Mesendoderm (in vitro differentiated cells): Measurements from ENCODE around the gene IL23R.
"Not testable (repeated sequence)": the region's sequence is repeated elsewhere in the genome, so short reads cannot be mapped to it uniquely, and the experiment has no call there.

Source experiments
- DNase-seq: peaks from one replicate; pipeline ENCODE4 v3.0.0; 2013
- H2AK5ac ChIP-seq: 2 replicates; pipeline ENCODE4 v1.6.1; 2013; ENCODE audit warnings: low read length, inconsistent platforms
- H2BK120ac ChIP-seq: 2 replicates; pipeline ENCODE4 v1.6.1; 2013; ENCODE audit warnings: low read depth, mild to moderate bottlenecking, low read length, moderate library complexity, mixed read lengths
- H2BK15ac ChIP-seq: replicated peaks from 2 replicates; pipeline ENCODE4 v1.6.1; 2013; ENCODE audit warnings: low read depth, mild to moderate bottlenecking, moderate library complexity
- H2BK5ac ChIP-seq: 2 replicates; pipeline ENCODE4 v1.6.1; 2013; ENCODE audit warnings: low read length, inconsistent platforms
- H3K18ac ChIP-seq: 2 replicates; pipeline ENCODE4 v1.6.1; 2013; ENCODE audit warnings: mild to moderate bottlenecking, low read length, mixed read lengths
- H3K23ac ChIP-seq: one replicate; pipeline ENCODE4 v1.6.1; 2013; ENCODE audit warnings: low read length
- H3K27ac ChIP-seq: 2 replicates; pipeline ENCODE4 v1.5.1; 2013; ENCODE audit warnings: low read depth, mild to moderate bottlenecking, inconsistent platforms, low read length, moderate library complexity
- H3K27me3 ChIP-seq: 2 replicates; pipeline ENCODE4 v1.6.1; 2013; ENCODE audit warnings: low read length, control low read depth, mild to moderate bottlenecking, inconsistent platforms; ENCODE audit not compliant: insufficient read depth, poor library complexity
- H3K36me3 ChIP-seq: 2 replicates; pipeline ENCODE4 v1.6.1; 2013; ENCODE audit warnings: low read length, inconsistent platforms; ENCODE audit not compliant: control insufficient read depth, insufficient read depth
- H3K4ac ChIP-seq: one replicate; pipeline ENCODE4 v1.6.1; 2013; ENCODE audit warnings: low read depth, mild to moderate bottlenecking, low read length, moderate library complexity
- H3K4me1 ChIP-seq: 2 replicates; pipeline ENCODE4 v1.6.1; 2013; ENCODE audit warnings: low read depth, low read length, inconsistent platforms; ENCODE audit not compliant: control insufficient read depth
- H3K4me2 ChIP-seq: 2 replicates; pipeline ENCODE4 v1.6.1; 2013; ENCODE audit warnings: low read length
- H3K4me3 ChIP-seq: 2 replicates; pipeline ENCODE4 v1.5.1; 2013; ENCODE audit warnings: mild to moderate bottlenecking, low read length
- H3K56ac ChIP-seq: one replicate; pipeline ENCODE4 v1.6.1; 2013; ENCODE audit warnings: low read length
- H3K79me1 ChIP-seq: 2 replicates; pipeline ENCODE4 v1.6.1; 2013; ENCODE audit warnings: low read length, inconsistent platforms
- H3K79me2 ChIP-seq: 2 replicates; pipeline ENCODE4 v1.6.1; 2013; ENCODE audit warnings: mild to moderate bottlenecking, low read length; ENCODE audit not compliant: control insufficient read depth, insufficient read depth
- H3K9ac ChIP-seq: 2 replicates; pipeline ENCODE4 v1.6.1; 2013; ENCODE audit warnings: low read length, inconsistent platforms
- H4K5ac ChIP-seq: one replicate; pipeline ENCODE4 v1.6.1; 2013; ENCODE audit warnings: low read length
- H4K8ac ChIP-seq: one replicate; pipeline ENCODE4 v1.6.1; 2013; ENCODE audit warnings: low read depth, mild to moderate bottlenecking, control low read depth, low read length, moderate library complexity
- WGBS: extraction: QIAGEN DNeasy Blood & Tissue Kit; methylation state at CpG from one replicate; pipeline ENCODE4 v1.1.7; 2013; ENCODE audit warnings: low lambda C conversion rate, missing lambda C conversion rate; ENCODE audit not compliant: insufficient coverage; ENCODE audit errors: extremely low coverage; 5-methylcytosine and 5-hydroxymethylcytosine counted together

Gene IL23R

DNA sequence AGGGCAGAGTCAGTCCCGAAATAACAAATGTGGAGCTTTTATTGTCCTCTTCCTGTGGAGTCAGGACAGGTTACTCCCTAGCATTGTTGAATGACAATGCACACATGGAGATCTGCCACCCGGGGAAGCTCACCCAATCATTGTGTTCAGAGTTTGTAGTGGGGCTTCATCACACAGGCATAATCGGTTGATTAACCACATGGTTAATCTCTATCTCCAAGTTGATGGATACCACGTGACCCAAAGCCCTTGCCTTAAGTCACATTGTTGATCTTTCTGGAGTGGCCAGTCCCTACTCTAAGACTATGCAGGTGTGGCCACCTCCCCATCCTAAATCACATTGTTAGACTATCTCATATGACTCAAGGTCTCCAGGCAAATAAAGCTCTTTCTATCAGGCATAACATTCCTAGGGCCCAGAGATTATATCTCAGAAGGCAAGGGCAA lies 28.9 kb upstream of the IL23R start:
- Histone ChIP-seq H3K36me3 (no peaks in the 10 kb centered on the region), H3K4me3 (no peak overlapping the region), H2AK5ac (no peak overlapping the region), H3K79me1 (no peaks in the 10 kb centered on the region), H4K5ac (no peak overlapping the region), H3K4me1 (no peaks in the 10 kb centered on the region), H3K18ac (no peak overlapping the region), H3K27ac (no peak overlapping the region), H2BK5ac (no peak overlapping the region), H3K4ac (no peak overlapping the region), H4K8ac (no peak overlapping the region), H3K4me2 (no peak overlapping the region), H3K79me2 (no peaks in the 10 kb centered on the region), H3K9ac (no peak overlapping the region), H3K23ac (no peak overlapping the region), H2BK15ac (no peak overlapping the region), H3K27me3 (no peaks in the 10 kb centered on the region), H2BK120ac (no peak overlapping the region), H3K56ac (no peak overlapping the region)
- no CpG with 5 or more reads among the region's 4 CpGs for WGBS
- no peak for DNase-seq

DNA sequence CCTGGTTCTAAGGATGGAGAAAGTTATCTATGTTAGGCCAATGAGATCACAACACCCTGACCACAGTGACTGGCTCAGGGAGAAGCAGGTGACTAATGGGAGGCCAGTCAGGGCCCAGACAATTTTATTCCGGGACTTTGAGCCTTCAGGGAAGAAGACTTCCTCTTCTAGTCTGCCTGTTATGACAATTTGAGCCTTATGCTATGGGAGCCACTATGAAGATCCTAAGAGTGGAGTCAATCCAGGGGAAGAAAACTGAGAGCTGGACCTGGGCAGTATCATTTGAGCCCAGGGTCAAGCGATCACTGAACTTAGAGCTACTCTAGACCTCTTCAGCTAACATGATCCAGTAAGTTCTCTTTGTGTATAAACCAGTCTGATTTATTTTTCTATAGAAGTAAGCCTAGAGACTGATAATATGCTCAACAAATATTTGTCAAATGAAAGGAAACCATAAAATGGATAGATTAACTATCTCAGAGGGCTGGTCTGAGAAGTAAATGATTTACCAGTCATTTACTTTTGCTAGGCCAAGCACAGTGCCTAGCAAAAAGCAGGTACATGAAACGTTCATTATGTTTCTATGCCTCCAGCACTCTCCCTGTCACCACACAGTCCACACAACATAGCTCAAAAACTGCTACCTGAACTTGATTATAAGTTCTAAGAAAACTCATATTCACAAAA lies 27.3 kb upstream of the IL23R start:
- Histone ChIP-seq H3K79me1 (no peaks in the 10 kb centered on the region), H3K27ac (no peak overlapping the region), H2BK120ac (no peak overlapping the region), H4K8ac (no peak overlapping the region), H3K4me2 (no peak overlapping the region), H2AK5ac (no peak overlapping the region), H3K18ac (no peak overlapping the region), H3K79me2 (no peaks in the 10 kb centered on the region), H2BK5ac (no peak overlapping the region), H3K4me1 (no peaks in the 10 kb centered on the region), H3K56ac (no peak overlapping the region), H3K4me3 (no peak overlapping the region), H3K23ac (no peak overlapping the region), H3K36me3 (no peaks in the 10 kb centered on the region), H3K27me3 (no peaks in the 10 kb centered on the region), H4K5ac (no peak overlapping the region), H3K4ac (no peak overlapping the region), H3K9ac (no peak overlapping the region), H2BK15ac (no peak overlapping the region)
- DNase-seq, result no peak
- WGBS, result no CpG with 5 or more reads among the region's 3 CpGs

DNA sequence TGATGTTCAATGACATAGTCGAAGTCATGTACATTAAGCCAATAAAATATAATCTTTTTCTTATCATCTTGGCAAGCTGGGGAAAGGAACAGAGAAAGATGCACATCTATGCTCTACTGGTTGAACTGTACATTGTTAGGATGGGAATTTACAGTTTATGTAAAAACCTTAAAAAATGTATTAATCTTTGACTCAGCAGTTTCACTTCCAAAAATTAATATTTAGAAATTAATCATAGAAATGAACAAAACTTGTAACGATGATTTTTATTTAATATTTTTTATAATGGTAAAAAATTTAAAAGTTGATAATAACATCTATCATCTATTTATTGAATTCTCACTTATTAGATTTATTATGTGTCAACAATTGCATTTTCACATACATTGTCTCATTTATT lies 25.8 kb upstream of the IL23R start:
- Histone ChIP-seq H3K9ac (no peak overlapping the region), H3K18ac (no peak overlapping the region), H3K4me3 (no peak overlapping the region), H3K4ac (no peak overlapping the region), H3K23ac (no peak overlapping the region), H4K8ac (no peak overlapping the region), H3K79me1 (no peaks in the 10 kb centered on the region), H4K5ac (no peak overlapping the region), H3K79me2 (no peaks in the 10 kb centered on the region), H3K4me2 (no peak overlapping the region), H2AK5ac (no peak overlapping the region), H2BK120ac (no peak overlapping the region), H2BK15ac (no peak overlapping the region), H3K27ac (no peak overlapping the region), H2BK5ac (no peak overlapping the region), H3K27me3 (no peaks in the 10 kb centered on the region), H3K4me1 (no peaks in the 10 kb centered on the region), H3K36me3 (no peaks in the 10 kb centered on the region), H3K56ac (no peak overlapping the region)
- WGBS, result 100% methylated on average over 1 of the region's 2 CpGs
- DNase-seq, result no peak

DNA sequence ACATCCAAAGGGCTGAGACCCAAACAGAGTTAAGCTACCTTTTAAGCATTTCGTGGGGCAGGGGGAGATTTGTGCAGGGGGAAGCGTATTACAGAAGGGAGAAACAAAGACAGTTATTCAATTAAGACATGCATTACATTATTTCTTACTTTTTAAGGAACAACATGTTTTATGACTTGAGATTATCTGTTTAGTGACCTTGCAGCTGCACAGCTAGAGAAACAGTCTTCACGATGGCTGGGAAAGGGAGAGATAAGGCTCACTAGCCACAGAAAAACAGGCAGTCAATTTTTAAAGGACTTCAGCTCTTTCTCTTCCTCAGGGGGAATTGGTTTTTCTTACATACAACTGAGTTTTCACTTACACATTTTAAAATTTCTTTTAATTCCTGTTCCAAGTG lies 24.4 kb upstream of the IL23R start:
- not testable (repeated sequence) for H2BK120ac ChIP-seq, H3K23ac ChIP-seq, H3K4me3 ChIP-seq, H4K5ac ChIP-seq, H3K9ac ChIP-seq, DNase-seq, H2AK5ac ChIP-seq, H3K36me3 ChIP-seq, H3K79me2 ChIP-seq, H2BK5ac ChIP-seq, H3K27me3 ChIP-seq, H3K4me1 ChIP-seq, H3K56ac ChIP-seq, H3K79me1 ChIP-seq, H4K8ac ChIP-seq, H2BK15ac ChIP-seq, H3K27ac ChIP-seq, H3K4me2 ChIP-seq, H3K4ac ChIP-seq, H3K18ac ChIP-seq
- WGBS, result no CpG with 5 or more reads among the region's 3 CpGs

DNA sequence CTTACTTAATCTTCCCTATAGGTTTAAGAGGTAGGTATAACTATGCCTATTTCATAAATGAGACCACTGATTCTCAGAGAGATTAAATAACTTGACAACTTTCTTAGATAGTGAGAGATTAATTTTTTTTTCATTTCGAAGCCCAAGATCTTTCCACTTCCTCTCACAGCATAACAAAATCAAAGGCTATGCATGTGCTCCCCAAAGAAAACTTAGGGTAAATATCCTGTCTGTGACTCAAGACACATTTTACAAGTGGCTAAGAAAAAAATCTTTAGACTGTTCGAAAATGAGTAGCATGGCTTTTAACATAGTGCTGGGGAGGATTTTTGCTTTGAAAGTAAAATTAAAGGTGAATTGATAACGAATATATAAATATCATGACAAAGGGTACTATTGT lies 23.3 kb upstream of the IL23R start:
- Histone ChIP-seq H4K5ac (no peak overlapping the region), H3K27me3 (no peaks in the 10 kb centered on the region)

DNA sequence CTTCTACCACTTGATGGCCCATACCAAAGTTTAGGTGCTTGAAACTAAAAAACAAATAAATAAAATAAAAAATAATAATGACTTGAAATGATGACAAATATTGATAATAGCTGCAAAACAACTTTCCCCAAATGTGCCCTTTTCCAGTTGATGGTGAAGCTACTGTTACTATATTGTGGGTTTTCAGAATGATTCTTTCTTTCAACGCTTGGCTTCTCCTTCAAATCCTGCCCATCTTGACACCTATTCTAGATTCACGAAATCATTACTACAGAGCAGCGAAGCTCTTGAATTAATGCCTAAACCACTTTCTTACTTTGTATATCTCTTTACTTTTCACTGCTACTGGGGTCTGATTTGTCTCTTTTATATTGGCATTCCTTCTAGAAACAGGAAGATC lies 22.3 kb upstream of the IL23R start:
- WGBS, result no CpG with 5 or more reads among the region's 3 CpGs
- H3K9ac ChIP-seq, result no peak overlapping the region
- H3K4ac ChIP-seq, result no peak overlapping the region
- H3K56ac ChIP-seq, result no peak overlapping the region
- H3K27me3 ChIP-seq, result no peaks in the 10 kb centered on the region
- no peaks in the 10 kb centered on the region for H3K79me1 ChIP-seq
- H4K8ac ChIP-seq, result no peak overlapping the region
- no peak overlapping the region for H2AK5ac ChIP-seq
- H3K79me2 ChIP-seq, result no peaks in the 10 kb centered on the region
- H3K36me3 ChIP-seq, result no peaks in the 10 kb centered on the region
- no peak overlapping the region for H3K27ac ChIP-seq
- H2BK5ac ChIP-seq, result no peak overlapping the region
- H2BK15ac ChIP-seq, result no peak overlapping the region
- H3K4me1 ChIP-seq, result no peaks in the 10 kb centered on the region
- no peak overlapping the region for H4K5ac ChIP-seq
- H3K23ac ChIP-seq, result no peak overlapping the region
- no peak overlapping the region for H3K18ac ChIP-seq
- H3K4me2 ChIP-seq, result no peak overlapping the region
- no peak overlapping the region for H3K4me3 ChIP-seq
- no peak overlapping the region for H2BK120ac ChIP-seq
- no peak for DNase-seq

More for the DNA sequence above, 23.3 kb upstream of the IL23R start:
- Histone ChIP-seq H2AK5ac (no peak overlapping the region), H4K8ac (no peak overlapping the region), H3K79me1 (no peaks in the 10 kb centered on the region), H3K4ac (no peak overlapping the region), H3K4me1 (no peaks in the 10 kb centered on the region), H2BK15ac (no peak overlapping the region), H2BK120ac (no peak overlapping the region), H3K56ac (no peak overlapping the region), H3K36me3 (no peaks in the 10 kb centered on the region), H3K9ac (no peak overlapping the region), H3K18ac (no peak overlapping the region), H3K23ac (no peak overlapping the region), H3K79me2 (no peaks in the 10 kb centered on the region), H3K4me3 (no peak overlapping the region), H2BK5ac (no peak overlapping the region), H3K4me2 (no peak overlapping the region), H3K27ac (no peak overlapping the region)
- WGBS, result 100% methylated on average over 1 of the region's 3 CpGs
- no peak for DNase-seq
